GM12878 (cell line): ENCODE measurements around the gene TSPEAR. TPM values are rescaled to one million over a fixed set of nuclear protein-coding genes. Genes with fewer than 3 reads are reported as not detected.

ENCODE experiments used
- ASH2L ChIP-seq: fragments of 300-600, 200-600 bp; sonication (generic); IDR thresholded peaks from 2 replicates; pipeline ENCODE4 v1.6.1; 2017; ENCODE audit warnings: low read depth, mild to moderate bottlenecking, borderline replicate concordance
- NFYA ChIP-seq: IDR thresholded peaks from 2 replicates; pipeline ENCODE4 v1.6.1; 2011; ENCODE audit warnings: low read depth, mild to moderate bottlenecking, low read length, improper control_type of control experiment, borderline replicate concordance
- PAX5 ChIP-seq: IDR thresholded peaks from 2 replicates; pipeline ENCODE4 v1.6.1; 2011; ENCODE audit warnings: low read depth, low read length, borderline replicate concordance
- polyA plus RNA-seq, 11 experiments: library from polyadenylated mRNA; depleted of rRNA in 4 of 11; unstranded in 6 of 11; stranded (reverse) in 5 of 11; fragments of >200 nt; fragmentation: Nextera tagmentation in 4 of 11; fragmentation: Illumina TruSeq in 1 of 11; extraction: Ambion mirVana in 4 of 11; extraction: Trizol in 1 of 11; gene quantifications; 1 replicate in 1 of 11; 2 replicates in 10 of 11; pipeline versions ENCODE4 v1.2.1 to v1.2.3, GENCODE V29; 2011 to 2016; ENCODE audit warnings: inconsistent platforms in 2 of 11, missing spikeins in 2 of 11, low read depth in 1 of 11
- total RNA-seq, 4 experiments: library from RNA; depleted of rRNA in 3 of 4; stranded (reverse); fragments of >200 nt in 3 of 4; fragmentation: Illumina TruSeq in 1 of 4; extraction: Trizol in 1 of 4; gene quantifications; 2 replicates each; pipeline versions ENCODE4 v1.2.1 to v1.2.3, GENCODE V29; 2013 to 2021
- TF ChIP-seq, protein P1 (sequence below): fragments of 150-350 bp; IDR thresholded peaks from 2 replicates; pipeline ENCODE4 v1.6.1; 2016; ENCODE audit warnings: low read depth, low read length
- TF ChIP-seq, protein P2 (sequence below): fragments of 450-650 bp; IDR thresholded peaks from 2 replicates; pipeline ENCODE4 v1.6.1; 2014; ENCODE audit warnings: mild to moderate bottlenecking
- TF ChIP-seq, protein P3 (sequence below): IDR thresholded peaks from 2 replicates; pipeline ENCODE4 v1.6.1; 2012; ENCODE audit warnings: low read depth, low read length, improper control_type of control experiment

TSPEAR gene
- total and polyA plus RNA-seq, 10 of the 15 experiments (the other 5 are each of a cell fraction or from before 2014, with no cell fraction given): not detected

GRCh38 chr21:44459712-44460440 lies 251.5 kb downstream of the TSPEAR start (continued):
- TF ChIP-seq NFYA (no peak), PAX5 (no peak), ASH2L (no peak)
- TF ChIP-seq, protein P1, sequence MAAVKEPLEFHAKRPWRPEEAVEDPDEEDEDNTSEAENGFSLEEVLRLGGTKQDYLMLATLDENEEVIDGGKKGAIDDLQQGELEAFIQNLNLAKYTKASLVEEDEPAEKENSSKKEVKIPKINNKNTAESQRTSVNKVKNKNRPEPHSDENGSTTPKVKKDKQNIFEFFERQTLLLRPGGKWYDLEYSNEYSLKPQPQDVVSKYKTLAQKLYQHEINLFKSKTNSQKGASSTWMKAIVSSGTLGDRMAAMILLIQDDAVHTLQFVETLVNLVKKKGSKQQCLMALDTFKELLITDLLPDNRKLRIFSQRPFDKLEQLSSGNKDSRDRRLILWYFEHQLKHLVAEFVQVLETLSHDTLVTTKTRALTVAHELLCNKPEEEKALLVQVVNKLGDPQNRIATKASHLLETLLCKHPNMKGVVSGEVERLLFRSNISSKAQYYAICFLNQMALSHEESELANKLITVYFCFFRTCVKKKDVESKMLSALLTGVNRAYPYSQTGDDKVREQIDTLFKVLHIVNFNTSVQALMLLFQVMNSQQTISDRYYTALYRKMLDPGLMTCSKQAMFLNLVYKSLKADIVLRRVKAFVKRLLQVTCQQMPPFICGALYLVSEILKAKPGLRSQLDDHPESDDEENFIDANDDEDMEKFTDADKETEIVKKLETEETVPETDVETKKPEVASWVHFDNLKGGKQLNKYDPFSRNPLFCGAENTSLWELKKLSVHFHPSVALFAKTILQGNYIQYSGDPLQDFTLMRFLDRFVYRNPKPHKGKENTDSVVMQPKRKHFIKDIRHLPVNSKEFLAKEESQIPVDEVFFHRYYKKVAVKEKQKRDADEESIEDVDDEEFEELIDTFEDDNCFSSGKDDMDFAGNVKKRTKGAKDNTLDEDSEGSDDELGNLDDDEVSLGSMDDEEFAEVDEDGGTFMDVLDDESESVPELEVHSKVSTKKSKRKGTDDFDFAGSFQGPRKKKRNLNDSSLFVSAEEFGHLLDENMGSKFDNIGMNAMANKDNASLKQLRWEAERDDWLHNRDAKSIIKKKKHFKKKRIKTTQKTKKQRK: no peak
- TF ChIP-seq, protein P2, sequence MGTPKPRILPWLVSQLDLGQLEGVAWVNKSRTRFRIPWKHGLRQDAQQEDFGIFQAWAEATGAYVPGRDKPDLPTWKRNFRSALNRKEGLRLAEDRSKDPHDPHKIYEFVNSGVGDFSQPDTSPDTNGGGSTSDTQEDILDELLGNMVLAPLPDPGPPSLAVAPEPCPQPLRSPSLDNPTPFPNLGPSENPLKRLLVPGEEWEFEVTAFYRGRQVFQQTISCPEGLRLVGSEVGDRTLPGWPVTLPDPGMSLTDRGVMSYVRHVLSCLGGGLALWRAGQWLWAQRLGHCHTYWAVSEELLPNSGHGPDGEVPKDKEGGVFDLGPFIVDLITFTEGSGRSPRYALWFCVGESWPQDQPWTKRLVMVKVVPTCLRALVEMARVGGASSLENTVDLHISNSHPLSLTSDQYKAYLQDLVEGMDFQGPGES: no peak
- TF ChIP-seq, protein P3, sequence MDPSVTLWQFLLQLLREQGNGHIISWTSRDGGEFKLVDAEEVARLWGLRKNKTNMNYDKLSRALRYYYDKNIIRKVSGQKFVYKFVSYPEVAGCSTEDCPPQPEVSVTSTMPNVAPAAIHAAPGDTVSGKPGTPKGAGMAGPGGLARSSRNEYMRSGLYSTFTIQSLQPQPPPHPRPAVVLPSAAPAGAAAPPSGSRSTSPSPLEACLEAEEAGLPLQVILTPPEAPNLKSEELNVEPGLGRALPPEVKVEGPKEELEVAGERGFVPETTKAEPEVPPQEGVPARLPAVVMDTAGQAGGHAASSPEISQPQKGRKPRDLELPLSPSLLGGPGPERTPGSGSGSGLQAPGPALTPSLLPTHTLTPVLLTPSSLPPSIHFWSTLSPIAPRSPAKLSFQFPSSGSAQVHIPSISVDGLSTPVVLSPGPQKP: no peak
- TF ChIP-seq, all 136 proteins: peak for 0
